Colonic mucosa (tissue), 4 donors: Measurements from ENCODE around the gene MED15. TPM values are rescaled to one million over a fixed set of nuclear protein-coding genes. Genes with fewer than 3 reads are reported as not detected.

Experiments
- DNase-seq: peaks from one replicate; pipeline ENCODE4 v3.0.0-alpha.2; 2020
- H3K27ac ChIP-seq: fragments of 200-600 bp; one replicate; pipeline ENCODE4 v1.8.0; 2021
- H3K27me3 ChIP-seq: fragments of 200-600 bp; one replicate; pipeline ENCODE4 v1.8.0; 2021
- H3K36me3 ChIP-seq: fragments of 200-600 bp; one replicate; pipeline ENCODE4 v1.8.0; 2021
- H3K4me1 ChIP-seq: fragments of 200-600 bp; one replicate; pipeline ENCODE4 v1.8.0; 2021; ENCODE audit warnings: mild to moderate bottlenecking
- H3K4me3 ChIP-seq: fragments of 200-600 bp; one replicate; pipeline ENCODE4 v1.8.0; 2021
- H3K9ac ChIP-seq, 2 donors: one replicate each; pipeline ENCODE4 v1.7.0; 2013; ENCODE audit warnings: control low read depth in 2 of 2, low read depth in 2 of 2, low read length in 2 of 2
- H3K9me3 ChIP-seq: fragments of 200-600 bp; one replicate; pipeline ENCODE4 v1.8.0; 2021
- CTCF ChIP-seq: fragments of 200-600 bp; IDR thresholded peaks from one replicate; pipeline ENCODE4 v1.8.0; 2022; ENCODE audit warnings: antibody characterized with exemption, mild to moderate bottlenecking
- intact Hi-C: fragments of 100-400 bp; cut with DNase I; formaldehyde crosslinking; loops from one replicate; pipeline ENCODE4 v1.14.1; 2022
- total RNA-seq, 2 donors: library from RNA; stranded (reverse); fragmentation: NEBNext Ultra II Directional in 1 of 2; extraction: Animal tissue kit (Norgen Biotek cat#: 25700) in 1 of 2; gene quantifications; one replicate each; pipeline ENCODE4 v1.2.1, GENCODE V29; 2021
- donor health status: healthy.
- donor health status: DM: no; HTN: no; CAD: no.
- donor health status: DM: no; HTN: no; CAD: no.

Gene MED15
- total RNA-seq, 2 donors from 2014 or later: 93.1 to 102 TPM

DNA sequence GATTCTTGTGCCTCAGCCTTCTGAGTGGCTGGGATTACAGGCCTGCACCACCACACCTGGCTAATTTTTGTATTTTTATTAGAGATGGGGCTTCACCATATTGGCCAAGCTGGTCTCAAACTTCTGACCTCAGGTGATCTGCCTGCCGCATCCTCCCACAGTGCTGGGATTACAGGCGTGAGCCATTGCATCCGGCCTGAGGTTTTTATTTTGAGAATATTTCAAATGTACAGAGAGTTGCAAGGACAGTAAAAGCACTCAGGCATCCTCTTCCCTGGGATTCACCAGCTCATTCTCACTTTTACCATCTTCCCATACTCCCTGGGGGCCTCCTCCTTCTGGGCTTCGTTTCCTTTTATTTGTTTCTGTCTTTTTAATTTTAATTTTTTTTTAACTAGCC lies 12.1 kb downstream of the MED15 start:
- DNase-seq: no peak
- H3K4me1 ChIP-seq: peaks cover 6% of the 10 kb centered on the region
- no peaks in the 10 kb centered on the region for H3K36me3 ChIP-seq

DNA sequence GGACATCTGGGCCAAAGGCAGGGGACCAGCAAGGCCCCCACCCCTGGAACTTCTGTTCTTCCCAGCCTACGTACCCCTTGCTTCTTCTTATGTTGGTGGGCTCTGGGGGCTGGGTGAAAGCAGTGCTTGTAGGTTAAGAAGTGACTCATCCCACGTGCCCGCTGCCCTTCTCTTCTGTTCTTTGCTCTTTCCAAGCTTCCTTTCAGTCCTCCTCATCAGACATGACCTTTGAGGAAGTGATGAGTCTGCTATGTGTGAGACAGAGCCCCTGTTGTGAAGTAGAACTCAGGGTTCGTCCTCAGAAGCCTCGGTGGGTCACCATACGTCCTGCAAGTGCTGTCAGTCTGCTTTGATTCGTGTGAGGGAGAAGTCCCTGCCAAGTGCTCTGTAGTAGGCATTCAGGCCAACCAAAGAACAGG lies 12.7 kb downstream of the MED15 start:
- no peak for TF ChIP-seq CTCF
- intact Hi-C loops: no loop called here
- H3K9me3 ChIP-seq: no peaks in the 10 kb centered on the region
- H3K4me3 ChIP-seq: no peak overlapping the region
- H3K36me3 ChIP-seq: no peaks in the 10 kb centered on the region
- DNase-seq: no peak
- H3K27me3 ChIP-seq: no peaks in the 10 kb centered on the region
- peaks cover 6% of the 10 kb centered on the region for H3K4me1 ChIP-seq
- H3K27ac ChIP-seq: no peak overlapping the region
- H3K9ac ChIP-seq: no peak overlapping the region

More for the DNA sequence above, 12.1 kb downstream of the MED15 start:
- intact Hi-C loops: no loop called here
- Histone ChIP-seq H3K9me3 (no peaks in the 10 kb centered on the region), H3K27me3 (no peaks in the 10 kb centered on the region), H3K4me3 (no peak overlapping the region), H3K27ac (no peak overlapping the region), H3K9ac (no peak overlapping the region)
- no peak for TF ChIP-seq CTCF

GRCh38 chr22:20522134-20523004 lies 15.0 kb downstream of the MED15 start:
- DNase-seq: no peak
- H3K27ac ChIP-seq: no peak overlapping the region
- no peaks in the 10 kb centered on the region for H3K27me3 ChIP-seq
- no peaks in the 10 kb centered on the region for H3K9me3 ChIP-seq
- no peaks in the 10 kb centered on the region for H3K36me3 ChIP-seq
- intact Hi-C loops: no loop called here
- peaks cover 6% of the 10 kb centered on the region for H3K4me1 ChIP-seq
- no peak overlapping the region for H3K9ac ChIP-seq
- TF ChIP-seq CTCF: no peak
- no peak overlapping the region for H3K4me3 ChIP-seq

GRCh38 chr22:20523086-20523983 lies 15.9 kb downstream of the MED15 start:
- H3K4me3 ChIP-seq: no peak overlapping the region
- intact Hi-C loops: no loop called here
- no peak overlapping the region for H3K9ac ChIP-seq
- H3K36me3 ChIP-seq: no peaks in the 10 kb centered on the region
- no peak overlapping the region for H3K27ac ChIP-seq
- peaks cover 6% of the 10 kb centered on the region for H3K4me1 ChIP-seq
- H3K27me3 ChIP-seq: no peaks in the 10 kb centered on the region
- no peaks in the 10 kb centered on the region for H3K9me3 ChIP-seq
- TF ChIP-seq CTCF: no peak
- no peak for DNase-seq

- H3K4me1 ChIP-seq: peaks cover 6% of the 10 kb centered on the region
- DNase-seq: no peak
- H3K4me3 ChIP-seq: no peak overlapping the region
- H3K27me3 ChIP-seq: no peaks in the 10 kb centered on the region
- H3K9me3 ChIP-seq: no peaks in the 10 kb centered on the region
- no peak overlapping the region for H3K27ac ChIP-seq
- H3K9ac ChIP-seq: no peak overlapping the region
- no peaks in the 10 kb centered on the region for H3K36me3 ChIP-seq
- intact Hi-C loops: no loop called here
- no peak for TF ChIP-seq CTCF
Observed at GRCh38 chr22:20524004-20524481, 16.6 kb downstream of the MED15 start.
